Ovary (tissue), 9 donors: ENCODE data around the gene PAX8. TPM values are rescaled to one million over a fixed set of nuclear protein-coding genes. Genes with fewer than 3 reads are reported as not detected.
"Not testable (repeated sequence)": the region's sequence is repeated elsewhere in the genome, so short reads cannot be mapped to it uniquely, and the experiment has no call there.

Source experiments
- DNase-seq, 5 donors: peaks; one replicate each; pipeline ENCODE4 v3.0.0-alpha.2; 2019 to 2020
- H3K27ac ChIP-seq, 2 donors: fragments of 200-600 bp; one replicate each; pipeline versions ENCODE4 v1.5.1 to v1.8.0; 2019 to 2022
- H3K27me3 ChIP-seq: fragments of 200-600 bp; one replicate; pipeline ENCODE4 v1.8.0; 2022
- H3K36me3 ChIP-seq: fragments of 200-600 bp; sonication (generic); one replicate; pipeline ENCODE4 v1.5.1; 2019
- H3K4me1 ChIP-seq: one replicate; pipeline ENCODE4 v1.8.1; 2013; ENCODE audit warnings: mild to moderate bottlenecking, moderate library complexity; ENCODE audit not compliant: insufficient read depth
- H3K4me3 ChIP-seq: fragments of 200-600 bp; sonication (generic); one replicate; pipeline ENCODE4 v1.5.1; 2017
- H3K9me3 ChIP-seq, 2 donors: fragments of 200-600 bp in 1 of 2; sonication (generic) in 1 of 2; one replicate each; pipeline versions ENCODE4 v1.5.1 to v1.8.1; 2013 to 2019; ENCODE audit warnings: mild to moderate bottlenecking in 1 of 2, moderate library complexity in 1 of 2
- CTCF ChIP-seq, 3 donors: fragments of 450-650 bp in 2 of 3; fragments of 200-600 bp in 1 of 3; IDR thresholded peaks; one replicate each; pipeline versions ENCODE4 v1.5.1 to v1.8.0; 2016 to 2022; ENCODE audit warnings: antibody characterized with exemption in 3 of 3, mild to moderate bottlenecking in 1 of 3
- EP300 ChIP-seq: sonication (generic); formaldehyde crosslinking; IDR thresholded peaks from one replicate; pipeline ENCODE4 v1.6.1; 2017; ENCODE audit warnings: antibody characterized with exemption
- POLR2A ChIP-seq: fragments of 450-650 bp; IDR thresholded peaks from one replicate; pipeline ENCODE4 v1.6.1; 2017; ENCODE audit warnings: antibody characterized with exemption, mild to moderate bottlenecking, moderate library complexity
- WGBS, 3 donors: extraction: QIAGEN DNeasy Blood & Tissue Kit in 1 of 3; methylation state at CpG; one replicate each; pipeline versions ENCODE4 v1.1.5 to v1.1.7; 2013 to 2017; 5-methylcytosine and 5-hydroxymethylcytosine counted together
- intact Hi-C, 4 donors: fragments of 100-400 bp; cut with DNase I; formaldehyde crosslinking; loops; one replicate each; pipeline versions ENCODE4 v1.11.0 to v1.15.1; 2022 to 2023
- polyA plus RNA-seq, 2 donors: library from polyadenylated mRNA; stranded (reverse); fragments of 200-250 nt in 1 of 2; fragments of 350-450 nt in 1 of 2; fragmentation: Illumina TruSeq in 1 of 2; extraction: RNeasy Lipid Tissue Mini Kit (QIAGEN cat#74804) in 1 of 2; gene quantifications; one replicate each; pipeline ENCODE4 v1.2.3, GENCODE V29; 2013 to 2014
- total RNA-seq, 7 donors: library from RNA; depleted of rRNA in 2 of 7; stranded (reverse); fragments of >200 nt in 2 of 7; fragmentation: NEBNext Ultra II Directional in 3 of 7; extraction: Animal tissue kit (Norgen Biotek cat#: 25700) in 3 of 7; gene quantifications; one replicate each; pipeline versions ENCODE4 v1.1.0 to v1.2.4, GENCODE V29; 2016 to 2023
- donor health status: DM: no; HTN: no; CAD: no; lungs with moderate emphysema.
- donor health status: DM: no; HTN: no; CAD: no.
- donor health status: Bipolar disorder and iron deficiency.
- donor health status: DM: yes; HTN: yes; CAD: no.
- donor health status: DM: no; HTN: no; CAD: no.
- donor health status: DM: yes; HTN: yes; CAD: no.

Gene PAX8
- total and polyA plus RNA-seq, 9 donors, result 0.15 to 90.1 (median 9.6) TPM

DNA sequence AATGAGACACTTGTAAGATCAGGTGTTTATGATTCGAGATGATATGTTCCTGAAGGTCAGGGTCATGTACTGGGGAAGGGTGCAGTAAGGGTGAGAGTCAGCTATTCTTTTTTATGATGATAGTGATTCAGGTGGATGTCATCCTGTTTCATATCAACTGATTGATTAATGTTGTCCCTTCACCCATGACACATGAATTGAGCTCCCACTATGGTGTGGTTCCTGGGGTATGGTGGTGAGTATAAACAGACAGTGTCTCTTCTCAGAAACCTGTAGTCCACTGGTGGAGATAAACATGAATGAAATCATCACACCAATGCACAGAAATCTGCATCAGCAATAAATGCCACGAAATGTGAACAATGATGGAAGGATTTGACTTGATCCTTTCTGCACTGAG lies 37.4 kb upstream of the PAX8 start:
- no peak overlapping the region for H3K27ac ChIP-seq
- WGBS, 3 donors, result 64 to 86% (median 68%) methylated on average over 2 of the region's 2 CpGs
- no peaks in the 10 kb centered on the region for H3K27me3 ChIP-seq
- H3K4me1 ChIP-seq, result no peaks in the 10 kb centered on the region
- H3K4me3 ChIP-seq, result no peak overlapping the region
- no peaks in the 10 kb centered on the region for H3K36me3 ChIP-seq
- intact Hi-C loops, result no loop called here
- H3K9me3 ChIP-seq, result no peaks in the 10 kb centered on the region
- DNase-seq, result no peak
- no peak for TF ChIP-seq POLR2A
- no peak for TF ChIP-seq CTCF (IDR thresholded peaks at IDR 0.05)
- TF ChIP-seq EP300, result no peak

DNA sequence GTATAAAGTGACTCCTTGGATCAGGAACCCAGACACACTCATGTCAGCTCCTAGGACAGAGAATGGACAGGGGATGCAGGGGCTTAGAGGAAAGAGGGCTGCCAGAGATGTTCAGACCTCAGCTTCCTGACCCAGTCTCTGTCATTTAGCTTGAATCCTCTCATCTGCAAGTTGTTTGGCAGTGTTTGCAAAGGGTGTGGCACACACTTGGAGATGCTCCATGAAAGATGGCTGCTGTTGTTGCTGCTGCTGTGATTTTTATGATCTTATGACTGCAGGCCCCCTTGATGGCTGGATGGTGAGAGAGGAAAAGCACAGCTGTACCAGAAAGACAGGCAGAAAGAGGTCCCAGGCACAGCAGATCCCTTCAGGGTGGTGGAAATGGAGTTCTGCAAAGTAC lies 35.9 kb upstream of the PAX8 start:
- H3K9me3 ChIP-seq, DNase-seq, H3K4me1 ChIP-seq, intact Hi-C loops, H3K27ac ChIP-seq, H3K27me3 ChIP-seq, H3K36me3 ChIP-seq, H3K4me3 ChIP-seq: not testable (repeated sequence)

DNA sequence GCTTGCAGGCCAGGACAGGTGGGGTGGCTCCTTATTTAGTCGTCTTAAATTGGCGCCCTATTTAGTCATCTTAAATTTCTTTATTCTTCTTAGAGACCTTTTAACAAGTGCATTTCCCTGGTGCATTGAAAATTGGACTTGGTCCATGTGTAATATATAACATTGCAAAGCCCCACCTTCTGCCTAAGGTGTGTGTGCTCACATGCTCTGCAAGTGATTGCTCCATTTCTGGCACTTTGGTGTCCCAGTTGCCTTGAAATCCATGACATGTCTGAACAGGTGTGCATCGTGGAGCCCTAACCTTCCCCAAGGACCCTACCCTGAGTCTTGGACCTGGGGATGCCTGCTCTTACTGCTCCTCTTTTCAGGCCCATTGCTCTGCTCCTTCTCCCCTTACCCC lies 35.5 kb upstream of the PAX8 start:
- DNase-seq, H3K27ac ChIP-seq, H3K27me3 ChIP-seq, H3K36me3 ChIP-seq, intact Hi-C loops, H3K9me3 ChIP-seq, H3K4me3 ChIP-seq, H3K4me1 ChIP-seq: not testable (repeated sequence)
- WGBS, 3 donors, result 79 to 88% (median 82%) methylated on average over 3 of the region's 3 CpGs

- H3K36me3 ChIP-seq, H3K27ac ChIP-seq, intact Hi-C loops, H3K9me3 ChIP-seq, H3K4me1 ChIP-seq, DNase-seq, H3K4me3 ChIP-seq, H3K27me3 ChIP-seq: not testable (repeated sequence)
- 45 to 69% (median 52%) methylated on average over 1 of the region's 1 CpG for WGBS, 3 donors
Observed at GRCh38 chr2:113311781-113312180, 33.1 kb upstream of the PAX8 start.

DNA sequence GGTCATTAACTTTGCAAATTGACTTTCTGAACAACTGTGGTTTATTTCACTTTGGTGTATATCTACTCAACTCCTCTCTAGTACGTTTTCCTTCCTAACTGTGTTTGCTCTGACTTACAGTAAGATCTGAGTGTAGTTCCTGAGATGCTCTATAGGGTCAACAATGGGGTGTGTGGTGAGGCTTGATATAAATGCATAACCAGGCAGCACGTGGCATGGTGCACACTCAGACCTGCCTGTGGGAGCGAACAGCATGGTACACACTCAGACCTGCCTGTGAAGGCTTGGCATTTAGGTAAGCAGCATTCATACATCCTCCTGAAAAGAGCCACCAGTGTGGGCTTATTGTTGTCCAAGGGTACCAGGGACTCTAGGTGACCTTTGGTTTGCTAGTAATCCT lies 32.5 kb upstream of the PAX8 start:
- WGBS, 3 donors, result 69 to 83% (median 75%) methylated on average over 3 of the region's 3 CpGs
- intact Hi-C loops, H3K36me3 ChIP-seq, H3K4me1 ChIP-seq, H3K27ac ChIP-seq, DNase-seq, H3K9me3 ChIP-seq, H3K4me3 ChIP-seq, H3K27me3 ChIP-seq: not testable (repeated sequence)

DNA sequence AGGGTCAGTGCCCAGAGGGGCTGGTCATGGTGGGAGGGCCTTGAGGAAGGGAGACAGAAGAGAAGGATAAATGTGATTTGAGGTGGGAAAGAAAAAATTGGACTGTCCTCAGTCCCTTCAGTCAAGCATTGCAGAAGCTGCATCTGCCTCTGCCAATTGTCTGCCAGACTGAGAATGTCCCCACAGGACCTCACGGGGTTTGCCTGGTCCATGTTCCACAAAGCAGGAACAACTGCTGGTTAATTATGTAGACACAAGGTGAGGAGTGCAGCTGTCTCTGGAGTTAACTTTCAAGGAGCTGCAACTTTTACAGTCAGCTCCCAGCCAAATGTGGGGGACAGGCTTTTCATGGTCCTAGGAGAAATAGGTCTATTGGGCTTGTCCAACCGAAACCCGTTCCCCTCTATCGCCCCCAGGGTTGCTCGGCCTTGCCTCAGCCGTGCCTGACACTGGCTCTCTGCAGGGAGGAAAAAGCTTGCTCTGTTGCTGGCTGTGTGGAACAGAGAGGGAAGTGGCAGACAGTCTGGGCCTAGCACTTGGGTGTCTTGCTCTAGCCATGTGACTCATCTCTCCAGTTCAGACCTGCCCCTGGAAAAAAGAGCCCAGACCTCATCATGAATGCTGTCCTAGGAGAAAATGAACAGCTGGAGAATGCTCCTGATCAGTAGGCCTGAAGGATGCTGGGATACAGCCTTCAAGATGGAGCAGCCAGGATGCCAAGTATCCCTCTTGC lies 31.1 kb upstream of the PAX8 start:
- DNase-seq, result no peak

GRCh38 chr2:113308784-113309183 lies 30.1 kb upstream of the PAX8 start:
- DNase-seq, H3K27ac ChIP-seq, intact Hi-C loops, H3K4me1 ChIP-seq, H3K36me3 ChIP-seq, H3K9me3 ChIP-seq, H3K27me3 ChIP-seq, H3K4me3 ChIP-seq: not testable (repeated sequence)

More for the DNA sequence above, 31.1 kb upstream of the PAX8 start:
- intact Hi-C loops, result no loop called here
- H3K27me3 ChIP-seq, result no peaks in the 10 kb centered on the region
- H3K9me3 ChIP-seq, result no peaks in the 10 kb centered on the region
- no peak overlapping the region for H3K27ac ChIP-seq
- H3K4me1 ChIP-seq, result no peaks in the 10 kb centered on the region
- H3K4me3 ChIP-seq, result no peak overlapping the region
- TF ChIP-seq POLR2A (no peak), CTCF (IDR thresholded peaks at IDR 0.05) (no peak), EP300 (no peak)
- 92 to 96% (median 93%) methylated on average over 6 of the region's 6 CpGs for WGBS, 3 donors
- no peaks in the 10 kb centered on the region for H3K36me3 ChIP-seq

DNA sequence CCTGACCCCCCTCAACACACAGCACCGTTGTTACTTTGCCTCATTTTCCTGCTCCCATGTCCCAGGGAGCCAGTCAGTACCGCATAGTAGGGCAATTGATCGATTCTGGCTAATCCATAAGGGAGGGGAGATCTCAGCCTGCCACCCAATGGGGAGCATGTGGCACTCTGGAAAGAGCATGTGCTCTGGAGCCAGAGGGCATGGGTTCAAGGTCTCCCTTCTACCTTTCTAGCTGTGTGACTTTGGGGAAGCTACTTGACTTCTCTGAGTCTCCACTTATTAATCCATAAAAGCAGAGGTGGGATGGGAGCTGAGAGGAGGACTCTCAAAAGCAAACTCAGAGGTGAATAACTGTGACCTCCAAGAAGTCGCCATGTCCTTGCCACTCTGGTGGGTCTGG lies 27.5 kb upstream of the PAX8 start:
- H3K27me3 ChIP-seq, H3K27ac ChIP-seq, H3K4me1 ChIP-seq, H3K4me3 ChIP-seq, H3K9me3 ChIP-seq, intact Hi-C loops, DNase-seq, H3K36me3 ChIP-seq: not testable (repeated sequence)
- WGBS, 3 donors, result 78 to 88% (median 86%) methylated on average over 3 to 4 of the region's 4 CpGs

DNA sequence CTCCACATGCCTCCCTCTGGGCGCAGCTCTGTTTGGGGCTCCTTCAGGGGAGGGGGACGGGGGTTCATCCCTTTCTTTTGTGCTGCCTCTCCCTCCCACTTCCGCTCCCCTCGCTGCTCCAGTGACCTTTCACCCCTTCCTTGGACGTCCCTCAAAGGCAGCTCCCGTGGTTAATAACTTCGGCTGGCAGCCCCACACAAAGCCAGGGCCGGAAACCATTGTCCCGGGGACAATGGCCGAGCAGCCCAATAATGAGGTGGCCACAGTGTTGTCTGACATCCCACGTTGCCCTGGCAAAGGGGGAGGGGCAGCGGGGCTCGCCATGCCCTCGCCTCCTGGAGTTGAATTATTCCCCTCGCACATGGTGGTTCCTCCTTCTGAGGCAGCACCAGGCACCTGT lies 27.0 kb upstream of the PAX8 start:
- H3K27me3 ChIP-seq, H3K4me1 ChIP-seq, H3K4me3 ChIP-seq, H3K27ac ChIP-seq, H3K9me3 ChIP-seq, DNase-seq, H3K36me3 ChIP-seq, intact Hi-C loops: not testable (repeated sequence)
- 30 to 45% (median 41%) methylated on average over 15 of the region's 15 CpGs for whole genome bisulfite sequencing, 3 donors
